Activated naive CD8-positive, alpha-beta T cell treated with anti-CD3 and anti-CD28 coated beads for 36 hours (primary cell): ENCODE data around the gene ATG10. TPM values are rescaled to one million over a fixed set of nuclear protein-coding genes. Genes with fewer than 3 reads are reported as not detected.

ENCODE experiments used
- DNase-seq: peaks from one replicate; pipeline ENCODE4 v3.0.0; 2021
- H3K27ac Mint-ChIP-seq: one replicate; pipeline ENCODE4 v1.8.0; 2022; ENCODE audit warnings: mild to moderate bottlenecking, moderate library complexity, mixed read lengths
- H3K27me3 Mint-ChIP-seq: one replicate; pipeline ENCODE4 v1.8.0; 2022; ENCODE audit warnings: mild to moderate bottlenecking, mixed read lengths
- H3K36me3 Mint-ChIP-seq: one replicate; pipeline ENCODE4 v1.8.0; 2021; ENCODE audit warnings: mild to moderate bottlenecking, mixed read lengths
- H3K4me1 Mint-ChIP-seq: one replicate; pipeline ENCODE4 v1.8.0; 2021; ENCODE audit warnings: mixed read lengths
- H3K4me3 Mint-ChIP-seq: one replicate; pipeline ENCODE4 v1.8.0; 2022; ENCODE audit warnings: mild to moderate bottlenecking, moderate library complexity, mixed read lengths
- H3K9me3 Mint-ChIP-seq: one replicate; pipeline ENCODE4 v1.8.0; 2022; ENCODE audit warnings: mixed read lengths
- total RNA-seq, 2 experiments: library from RNA; stranded (reverse); gene quantifications; one replicate each; pipeline ENCODE4 v1.2.3, GENCODE V29; 2021

The ATG10 gene
- total RNA-seq, 2 experiments from 2014 or later = 9.3 to 10.7 TPM

DNA sequence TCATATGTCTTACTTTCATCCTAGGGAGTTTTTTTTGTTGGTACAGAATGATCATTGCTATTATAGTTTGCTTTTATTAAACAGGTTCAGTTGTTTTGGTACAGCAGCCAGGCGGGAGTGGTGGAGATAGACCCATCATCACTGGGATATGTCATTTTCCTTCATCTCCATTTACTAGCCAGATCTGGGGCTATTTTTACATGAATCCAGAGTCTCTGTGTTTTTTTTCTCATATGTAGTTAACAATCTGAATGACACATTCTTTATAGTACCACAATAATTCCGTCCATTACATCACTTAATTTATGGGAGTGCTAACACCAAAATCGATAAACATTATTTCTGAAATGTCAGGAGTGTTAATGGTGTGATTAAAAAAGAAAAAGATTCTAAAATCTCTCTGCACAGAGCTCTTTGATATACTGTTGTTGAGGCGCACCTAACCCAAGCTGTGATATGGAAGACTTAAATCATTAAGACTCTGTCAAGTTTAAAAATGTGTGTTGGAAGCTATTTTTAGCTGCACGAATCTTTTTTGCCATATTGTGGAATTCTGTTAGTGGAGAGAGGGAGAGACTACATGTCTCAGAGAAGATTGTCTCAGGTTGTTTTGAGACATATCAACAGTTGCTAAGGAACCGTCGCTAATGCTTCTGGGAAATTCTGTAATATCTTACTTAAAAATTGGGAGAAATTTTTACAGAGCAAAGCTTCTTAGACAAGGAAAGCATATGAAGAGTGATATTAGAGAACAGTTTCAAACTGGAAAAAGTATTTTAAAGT lies 246.7 kb downstream of the ATG10 start:
- no peaks in the 10 kb centered on the region for H3K36me3 Mint-ChIP-seq
- H3K4me3 Mint-ChIP-seq = no peak overlapping the region
- no peaks in the 10 kb centered on the region for H3K27me3 Mint-ChIP-seq
- no peak overlapping the region for H3K27ac Mint-ChIP-seq
- DNase-seq = no peak
- no peaks in the 10 kb centered on the region for H3K9me3 Mint-ChIP-seq
- no peaks in the 10 kb centered on the region for H3K4me1 Mint-ChIP-seq

DNA sequence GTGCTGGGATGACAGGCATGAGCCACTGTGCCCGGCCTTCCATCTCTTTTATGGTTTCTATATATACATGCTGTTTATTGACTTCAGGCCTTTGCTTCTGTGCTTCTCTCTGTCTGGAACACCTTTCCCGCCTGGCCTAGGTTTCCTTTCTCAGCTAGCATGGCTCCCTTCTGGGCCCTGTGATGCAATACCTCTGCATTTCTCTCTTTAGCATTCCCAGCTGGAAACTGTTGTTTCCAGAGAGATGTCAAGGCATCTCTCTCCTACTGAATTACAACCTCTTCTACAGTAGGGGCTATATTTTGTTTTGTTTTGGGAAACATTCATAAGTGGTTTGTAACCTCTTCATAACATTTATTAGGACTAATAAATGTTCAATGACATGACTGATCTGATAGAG lies 249.2 kb downstream of the ATG10 start:
- H3K9me3 Mint-ChIP-seq = no peaks in the 10 kb centered on the region
- no peaks in the 10 kb centered on the region for H3K27me3 Mint-ChIP-seq
- peaks cover 3% of the 10 kb centered on the region for H3K4me1 Mint-ChIP-seq
- no peaks in the 10 kb centered on the region for H3K36me3 Mint-ChIP-seq
- DNase-seq = no peak
- no peak overlapping the region for H3K27ac Mint-ChIP-seq
- H3K4me3 Mint-ChIP-seq = no peak overlapping the region

DNA sequence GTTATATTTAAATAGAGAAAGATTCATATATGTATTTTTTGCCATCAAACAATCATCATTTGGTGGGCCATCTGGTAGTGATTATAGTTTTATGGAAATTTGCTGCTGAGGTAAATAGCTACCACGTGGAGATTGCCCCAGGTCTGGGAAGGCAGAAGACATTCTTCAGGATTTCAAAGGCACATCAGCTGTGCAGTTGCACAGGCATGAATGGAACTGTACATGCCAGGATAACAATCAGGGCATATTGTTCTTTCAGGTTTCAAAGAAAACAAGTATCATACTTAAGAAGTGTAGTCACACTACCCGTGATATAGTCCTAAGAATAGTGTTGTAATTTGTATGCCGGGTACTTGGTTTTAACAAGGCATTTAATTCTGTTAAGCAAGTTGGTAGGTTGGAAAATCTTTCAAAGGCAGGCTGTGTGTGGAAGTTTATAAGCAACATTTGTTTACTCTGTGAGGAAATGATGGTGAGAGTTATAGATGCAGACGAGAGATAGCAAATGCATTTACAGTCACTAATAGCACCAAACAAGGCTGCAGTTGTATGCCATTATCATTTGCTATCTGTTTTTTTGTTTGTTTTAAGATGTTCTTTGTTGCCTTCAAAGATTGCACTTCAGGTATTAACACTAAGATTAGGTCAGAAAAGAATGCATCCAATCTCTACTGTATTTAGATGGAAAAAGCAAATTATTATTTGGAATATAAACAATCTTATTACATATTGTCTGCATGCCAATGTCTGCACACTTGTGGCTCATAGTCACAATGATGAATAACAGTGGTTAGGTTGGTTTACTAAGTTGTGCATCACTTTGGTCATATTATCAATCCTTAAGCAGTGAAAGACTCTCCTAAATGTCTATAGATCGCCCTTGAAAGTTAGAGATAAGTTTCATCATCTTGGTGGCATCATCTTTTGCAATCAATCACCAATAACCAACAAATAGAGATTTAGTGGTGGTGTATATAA lies 251.1 kb downstream of the ATG10 start:
- Mint-ChIP-seq H3K27me3 (no peaks in the 10 kb centered on the region), H3K27ac (no peak overlapping the region), H3K4me3 (no peak overlapping the region), H3K4me1 (peaks cover 3% of the 10 kb centered on the region), H3K36me3 (no peaks in the 10 kb centered on the region), H3K9me3 (no peaks in the 10 kb centered on the region)
- DNase-seq = no peak

DNA sequence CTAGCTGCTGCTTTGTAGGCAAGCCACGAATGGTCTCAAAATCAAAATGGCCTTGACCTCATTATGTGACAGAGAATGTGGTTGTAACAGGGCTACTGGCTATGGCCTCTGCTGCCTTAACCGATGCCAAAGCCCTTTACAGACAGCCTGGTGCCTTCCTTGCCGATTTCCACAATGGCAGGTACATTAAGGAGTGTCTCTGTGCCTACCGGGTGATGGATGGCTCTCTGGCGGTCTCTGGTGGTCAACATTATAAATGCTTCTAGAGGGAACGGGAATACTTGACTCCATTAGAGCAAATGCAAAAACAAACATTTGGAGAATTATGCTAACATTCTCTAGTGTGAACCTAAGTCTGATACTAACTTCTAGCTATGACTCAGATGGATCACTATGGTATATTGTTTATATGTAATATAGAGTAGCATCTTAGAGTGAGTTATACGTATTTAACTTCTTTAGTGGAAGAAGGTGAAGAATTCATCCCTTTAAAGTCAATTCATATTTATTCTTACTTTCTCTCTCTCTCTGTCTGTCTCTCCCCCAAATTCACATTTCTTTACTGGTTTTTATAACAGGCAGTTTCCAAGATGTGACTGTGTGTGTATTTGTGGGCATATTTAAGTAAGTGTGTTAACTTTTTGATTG lies 253.8 kb downstream of the ATG10 start:
- DNase-seq = peak; percentile 50
- Mint-ChIP-seq H3K27ac (no peak overlapping the region), H3K27me3 (no peaks in the 10 kb centered on the region), H3K4me1 (peaks cover 3% of the 10 kb centered on the region), H3K36me3 (no peaks in the 10 kb centered on the region), H3K4me3 (no peak overlapping the region), H3K9me3 (no peaks in the 10 kb centered on the region)

DNA sequence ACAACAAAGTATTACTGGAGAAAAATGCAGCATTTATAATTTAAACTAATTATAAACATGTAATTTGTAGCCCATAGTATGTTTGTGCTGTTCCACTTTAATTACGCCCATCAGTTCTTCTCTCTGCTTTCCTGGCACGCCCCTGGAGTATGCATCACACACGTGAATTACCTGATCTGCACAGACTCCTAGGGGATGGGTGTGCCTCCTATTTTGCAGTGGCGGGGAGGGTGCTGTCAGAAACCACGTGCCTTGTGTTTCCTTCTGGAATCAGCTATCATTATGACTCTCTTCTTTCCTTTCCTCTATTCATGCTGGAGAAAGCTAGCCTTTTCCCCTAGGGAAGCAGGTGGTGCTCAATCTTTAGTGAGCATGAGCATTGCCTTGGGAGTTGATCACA lies 263.1 kb downstream of the ATG10 start:
- H3K4me3 Mint-ChIP-seq = no peak overlapping the region
- H3K36me3 Mint-ChIP-seq = no peaks in the 10 kb centered on the region
- no peak for DNase-seq
- no peaks in the 10 kb centered on the region for H3K9me3 Mint-ChIP-seq
- H3K27ac Mint-ChIP-seq = no peak overlapping the region
- H3K4me1 Mint-ChIP-seq = no peaks in the 10 kb centered on the region
- H3K27me3 Mint-ChIP-seq = no peaks in the 10 kb centered on the region

DNA sequence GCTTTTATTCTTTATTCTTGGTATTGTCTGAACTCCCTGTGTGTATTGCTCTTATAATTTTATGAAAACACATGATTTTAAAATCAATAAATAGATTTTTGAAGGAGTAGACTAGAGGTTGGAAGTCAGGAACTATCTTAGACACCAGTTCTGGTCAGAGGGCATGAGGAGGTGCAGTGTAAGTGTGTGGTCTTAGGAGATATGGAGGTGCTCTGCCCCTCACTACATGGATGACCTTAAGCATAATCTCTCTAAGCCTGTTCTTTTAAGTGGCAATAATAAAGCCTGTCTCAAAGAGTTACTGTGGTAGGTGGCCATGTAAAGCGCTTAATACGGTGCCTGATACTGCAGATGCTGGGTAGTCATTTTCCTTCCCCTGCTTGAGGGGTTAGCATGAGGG lies 272.3 kb downstream of the ATG10 start:
- Mint-ChIP-seq H3K27me3 (no peaks in the 10 kb centered on the region), H3K4me3 (no peak overlapping the region), H3K27ac (no peak overlapping the region)

DNA sequence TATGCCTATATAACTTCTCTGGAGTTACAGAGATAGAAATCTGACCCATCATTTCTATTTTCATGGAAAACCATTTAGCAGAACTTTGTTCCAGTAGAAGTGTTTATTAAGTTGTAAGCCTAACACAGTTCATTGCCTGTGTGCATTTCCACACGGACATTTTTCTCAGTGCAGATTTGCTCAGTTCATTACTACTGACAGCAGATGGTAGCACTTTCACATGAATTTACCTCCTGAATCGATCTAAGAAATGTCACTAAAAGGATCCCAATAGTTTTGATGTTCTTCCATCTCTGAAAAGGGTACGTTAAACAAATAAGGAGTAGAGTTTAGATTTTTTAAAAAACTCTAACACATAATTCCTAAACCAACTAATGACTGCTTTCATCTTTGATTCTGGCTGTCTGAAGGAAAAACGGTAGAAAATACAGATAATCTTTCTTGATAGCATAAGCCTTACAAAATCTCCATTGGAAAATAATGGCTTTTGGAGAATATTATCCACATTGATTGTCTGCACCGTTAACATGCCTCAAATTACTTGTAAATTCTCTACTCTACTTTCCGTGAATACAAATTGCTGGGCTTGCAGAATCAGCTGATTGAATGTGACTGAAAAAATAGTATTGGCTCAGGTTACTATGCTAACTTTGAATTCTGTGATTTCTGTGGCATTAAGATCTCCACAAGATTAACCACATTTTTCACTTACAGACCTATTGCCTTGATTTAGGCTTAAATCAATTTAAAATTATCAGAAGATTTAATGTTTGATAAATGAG lies 273.2 kb downstream of the ATG10 start:
- DNase-seq = no peak
- Mint-ChIP-seq H3K9me3 (peaks cover 16% of the 10 kb centered on the region), H3K27me3 (no peaks in the 10 kb centered on the region), H3K27ac (no peak overlapping the region), H3K4me1 (no peaks in the 10 kb centered on the region), H3K4me3 (no peak overlapping the region), H3K36me3 (peaks cover 22% of the 10 kb centered on the region)

More for the DNA sequence above, 272.3 kb downstream of the ATG10 start:
- Mint-ChIP-seq H3K36me3 (peaks cover 22% of the 10 kb centered on the region), H3K9me3 (peaks cover 16% of the 10 kb centered on the region), H3K4me1 (no peaks in the 10 kb centered on the region)
- no peak for DNase-seq

DNA sequence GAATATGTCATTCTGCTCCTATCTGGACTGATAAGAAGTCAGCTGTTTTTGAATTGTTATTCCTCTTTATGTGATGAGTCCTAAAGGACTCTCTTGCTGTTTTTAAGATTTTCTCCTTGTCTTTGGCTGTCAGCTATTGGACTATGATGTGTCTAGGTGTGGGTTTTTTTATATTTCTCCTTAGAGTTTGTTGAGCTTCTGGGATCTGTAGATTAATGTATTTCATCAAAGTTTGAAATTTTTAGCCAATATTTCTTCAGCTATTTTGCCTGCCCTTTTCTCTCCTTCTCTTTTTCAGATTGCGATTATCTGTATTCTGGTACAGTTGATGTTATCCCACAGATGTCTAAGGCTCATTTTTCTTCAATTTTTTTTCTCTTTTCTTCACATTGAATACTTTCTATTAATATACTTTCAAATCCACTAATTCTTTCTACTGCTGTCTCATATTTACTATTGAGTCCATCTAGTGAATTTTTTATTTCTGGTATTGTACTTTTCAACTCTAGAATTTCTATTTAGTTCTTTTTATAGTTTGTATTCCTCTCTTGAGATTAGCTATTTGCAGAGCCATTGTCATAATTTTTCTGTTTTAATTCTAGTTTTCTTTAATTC lies 275.2 kb downstream of the ATG10 start:
- DNase-seq = no peak
- Mint-ChIP-seq H3K27ac (no peak overlapping the region), H3K36me3 (peaks cover 25% of the 10 kb centered on the region), H3K9me3 (peaks cover 16% of the 10 kb centered on the region), H3K27me3 (no peaks in the 10 kb centered on the region), H3K4me1 (no peaks in the 10 kb centered on the region), H3K4me3 (no peak overlapping the region)

DNA sequence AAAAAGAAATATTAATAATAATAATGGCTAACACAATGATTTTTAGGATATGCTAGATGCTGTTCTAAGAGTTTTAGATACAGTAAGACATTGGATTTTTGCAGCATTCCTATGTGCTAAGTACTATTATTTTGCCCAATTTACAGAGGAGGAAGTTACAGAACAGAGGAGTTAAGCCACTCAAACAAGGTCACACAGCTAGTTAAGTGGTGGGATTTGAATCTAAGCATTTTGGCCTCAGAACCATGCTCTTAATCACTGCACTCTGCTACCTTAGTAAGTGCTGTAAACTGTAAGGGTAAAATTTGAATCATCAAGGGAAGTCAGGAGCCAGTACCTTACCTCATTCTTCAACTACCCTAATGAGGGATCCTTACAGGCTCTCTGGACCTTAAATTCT lies 280.9 kb downstream of the ATG10 start:
- peaks cover 5% of the 10 kb centered on the region for H3K9me3 Mint-ChIP-seq
- no peaks in the 10 kb centered on the region for H3K4me1 Mint-ChIP-seq
- H3K27me3 Mint-ChIP-seq = no peaks in the 10 kb centered on the region
- DNase-seq = no peak
- H3K36me3 Mint-ChIP-seq = peaks cover 11% of the 10 kb centered on the region
- H3K4me3 Mint-ChIP-seq = no peak overlapping the region
- H3K27ac Mint-ChIP-seq = no peak overlapping the region

DNA sequence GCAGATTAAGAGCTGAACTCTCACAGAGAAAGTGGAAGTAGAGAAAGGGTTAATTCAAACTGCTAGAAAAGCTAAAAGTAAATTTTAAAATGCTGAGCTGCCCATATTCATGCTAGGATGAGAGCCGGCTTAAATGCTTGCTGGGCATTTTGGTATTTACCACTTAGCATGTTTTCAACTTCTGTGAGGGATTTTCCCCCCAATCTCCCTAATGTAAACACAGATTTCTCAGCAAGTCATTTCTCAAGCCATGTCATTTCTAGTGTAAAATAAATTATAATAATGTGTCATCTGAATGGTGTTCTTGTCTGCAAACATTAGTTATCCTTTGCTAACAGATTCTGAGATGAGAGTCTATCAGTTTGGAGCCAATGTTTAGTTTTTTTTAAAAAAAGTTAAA lies 284.0 kb downstream of the ATG10 start:
- no peaks in the 10 kb centered on the region for H3K27me3 Mint-ChIP-seq
- no peak for DNase-seq
- no peaks in the 10 kb centered on the region for H3K9me3 Mint-ChIP-seq
- peaks cover 3% of the 10 kb centered on the region for H3K36me3 Mint-ChIP-seq
- H3K27ac Mint-ChIP-seq = no peak overlapping the region
- no peaks in the 10 kb centered on the region for H3K4me1 Mint-ChIP-seq
- H3K4me3 Mint-ChIP-seq = no peak overlapping the region

DNA sequence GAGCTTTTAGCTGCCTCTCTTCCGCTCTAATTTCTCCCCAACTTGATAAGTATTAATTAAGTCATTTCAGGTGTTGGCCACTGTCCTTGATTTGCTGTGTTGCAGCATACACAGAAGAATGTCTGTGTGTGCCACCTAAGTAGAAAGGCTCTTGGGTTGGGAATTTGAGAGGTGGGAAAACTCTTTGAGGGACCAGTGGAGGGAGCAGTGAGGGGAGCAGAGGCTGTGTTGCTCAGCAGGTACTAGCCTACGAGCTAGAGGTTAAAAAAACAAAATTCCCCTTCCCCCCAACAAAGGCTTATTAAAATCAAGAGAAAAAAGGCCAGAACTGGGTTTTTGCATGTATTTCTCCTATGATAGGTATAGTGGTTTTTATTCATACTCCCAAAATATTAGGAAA lies 285.4 kb downstream of the ATG10 start:
- DNase-seq = no peak
- Mint-ChIP-seq H3K27me3 (no peaks in the 10 kb centered on the region), H3K4me1 (no peaks in the 10 kb centered on the region), H3K36me3 (peaks cover 3% of the 10 kb centered on the region), H3K27ac (no peak overlapping the region), H3K9me3 (no peaks in the 10 kb centered on the region), H3K4me3 (no peak overlapping the region)

DNA sequence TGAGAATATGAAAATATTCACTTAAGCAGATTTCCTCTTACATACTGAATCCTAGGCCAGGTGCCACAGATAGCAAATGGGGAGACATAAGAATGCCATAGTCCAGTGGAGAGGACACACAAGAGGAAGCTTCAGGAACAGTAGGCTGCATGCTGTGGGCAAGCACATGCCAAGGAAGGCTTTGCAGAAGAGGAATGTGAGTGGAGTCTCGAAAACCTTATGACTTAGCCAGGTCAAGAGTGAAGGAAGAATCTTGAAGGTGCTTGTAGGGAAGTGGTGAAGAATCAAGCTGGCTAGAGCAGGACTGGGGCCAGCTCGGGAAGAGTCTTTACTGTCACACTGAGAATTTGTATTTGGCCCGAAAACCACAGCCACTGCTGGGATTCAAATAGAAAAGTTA lies 285.9 kb downstream of the ATG10 start:
- DNase-seq = no peak
- H3K36me3 Mint-ChIP-seq = peaks cover 3% of the 10 kb centered on the region
- H3K27me3 Mint-ChIP-seq = no peaks in the 10 kb centered on the region
- H3K4me1 Mint-ChIP-seq = no peaks in the 10 kb centered on the region
- no peak overlapping the region for H3K4me3 Mint-ChIP-seq
- H3K9me3 Mint-ChIP-seq = no peaks in the 10 kb centered on the region
- no peak overlapping the region for H3K27ac Mint-ChIP-seq

DNA sequence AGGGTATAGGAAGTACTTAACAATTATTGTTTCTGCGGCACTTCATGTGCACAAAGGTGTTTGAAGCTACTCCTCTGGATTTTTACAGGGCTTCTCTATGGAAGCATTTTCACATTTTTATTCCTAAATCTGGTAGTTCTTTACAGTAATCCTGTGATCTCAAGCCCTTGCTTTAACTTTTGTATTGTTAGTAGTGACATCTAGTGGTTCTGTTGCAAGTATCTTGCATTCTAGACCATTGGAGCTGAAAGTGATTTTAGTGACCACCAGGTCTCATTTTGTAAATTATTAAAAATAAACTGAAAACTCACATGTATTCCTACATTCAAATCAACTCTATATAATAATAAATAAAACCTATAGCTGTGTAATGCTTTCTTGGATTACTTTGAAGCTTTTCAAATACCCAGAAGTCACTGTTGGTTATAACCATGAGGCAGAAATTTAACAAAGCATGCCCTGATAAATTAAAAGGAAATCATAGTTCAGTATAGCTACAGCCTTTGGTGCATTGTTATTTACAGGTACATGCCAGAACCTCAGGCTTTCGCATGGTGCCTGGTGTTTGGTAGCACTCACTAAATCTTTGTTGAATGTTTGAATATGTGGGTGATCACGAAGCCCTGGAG lies 287.5 kb downstream of the ATG10 start:
- Mint-ChIP-seq H3K4me3 (no peak overlapping the region), H3K9me3 (no peaks in the 10 kb centered on the region), H3K27ac (no peak overlapping the region), H3K36me3 (peaks cover 2% of the 10 kb centered on the region), H3K27me3 (no peaks in the 10 kb centered on the region), H3K4me1 (no peaks in the 10 kb centered on the region)
- no peak for DNase-seq

DNA sequence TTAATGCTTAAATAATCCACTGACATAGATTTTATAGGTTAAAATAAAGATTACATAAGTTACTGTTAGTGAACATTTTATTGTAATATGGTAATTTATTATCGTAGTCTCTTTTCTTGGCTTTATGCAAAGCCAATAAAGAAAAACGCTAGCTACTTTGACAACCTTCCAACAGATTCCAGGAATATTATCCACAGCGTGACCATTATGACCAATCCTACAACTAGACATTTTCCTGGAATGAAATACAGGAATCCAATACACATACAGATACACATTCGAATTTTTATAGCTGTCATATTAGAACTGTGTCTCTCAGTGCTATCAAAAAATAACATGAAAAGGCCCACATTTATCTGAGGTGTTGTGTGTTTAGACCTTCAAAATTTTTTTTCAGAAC lies 293.2 kb downstream of the ATG10 start:
- no peak for DNase-seq
- Mint-ChIP-seq H3K27me3 (no peaks in the 10 kb centered on the region), H3K27ac (no peak overlapping the region), H3K4me1 (no peaks in the 10 kb centered on the region), H3K9me3 (peaks cover 4% of the 10 kb centered on the region), H3K4me3 (no peak overlapping the region), H3K36me3 (peaks cover 33% of the 10 kb centered on the region)
